ENCODE results near the gene EFNA5.

Gene EFNA5

DNA sequence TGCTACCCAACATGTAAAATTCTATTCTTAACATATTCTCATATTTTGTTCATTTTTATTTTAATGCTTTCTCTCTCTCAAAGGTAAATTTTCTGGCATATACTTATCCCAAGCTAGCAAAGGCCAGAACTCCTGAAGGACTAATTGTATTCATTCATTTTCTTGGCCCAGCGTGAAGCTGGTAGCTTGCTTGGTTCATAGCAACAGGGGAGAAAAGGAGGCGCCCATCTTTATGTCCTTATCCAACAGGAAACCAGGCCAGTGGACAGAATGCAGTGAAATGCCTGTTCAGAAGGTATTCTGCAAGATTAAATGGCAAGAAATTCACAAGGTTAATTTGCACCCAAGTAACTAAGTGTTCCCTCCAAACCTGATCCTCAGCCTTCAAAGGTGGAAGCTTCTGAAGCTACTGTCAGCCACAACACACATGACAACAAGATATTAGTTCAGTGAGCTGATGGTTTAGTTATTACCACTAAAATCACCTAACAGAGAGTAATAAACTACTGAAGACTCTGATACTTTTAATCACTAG lies 5.6 kb downstream of the EFNA5 start:
- ChIA-PET POLR2A (no interaction called here), CTCF (interaction anchor here (0.7 to 1.8 kb wide), 2 partner anchors 93 to 94 kb away, joined by 3 to 10 read pairs; no protein-coding TSS in a partner anchor)
- peaks cover 34% of the 10 kb centered on the region for H3K4me1 ChIP-seq (ENCODE audit: control insufficient read depth, insufficient read depth, low read length)
- H3K9me3 ChIP-seq (ENCODE audit: control insufficient read depth, insufficient read depth, low read depth, low read length) = no peaks in the 10 kb centered on the region
- H3K4me3 ChIP-seq (ENCODE audit: low read depth, low read length) = no peak overlapping the region
- no peak overlapping the region for H3K27ac ChIP-seq (ENCODE audit: extremely low read depth, low read depth, low read length)
- H3K36me3 ChIP-seq (ENCODE audit: control insufficient read depth in 2 of 2, insufficient read depth in 1 of 2, low read length in 2 of 2) = no peaks in the 10 kb centered on the region
- TF ChIP-seq ZNF600 (tag by site-specific recombination; IDR thresholded peaks at IDR 0.05) = no peak
- TF ChIP-seq, protein P1, sequence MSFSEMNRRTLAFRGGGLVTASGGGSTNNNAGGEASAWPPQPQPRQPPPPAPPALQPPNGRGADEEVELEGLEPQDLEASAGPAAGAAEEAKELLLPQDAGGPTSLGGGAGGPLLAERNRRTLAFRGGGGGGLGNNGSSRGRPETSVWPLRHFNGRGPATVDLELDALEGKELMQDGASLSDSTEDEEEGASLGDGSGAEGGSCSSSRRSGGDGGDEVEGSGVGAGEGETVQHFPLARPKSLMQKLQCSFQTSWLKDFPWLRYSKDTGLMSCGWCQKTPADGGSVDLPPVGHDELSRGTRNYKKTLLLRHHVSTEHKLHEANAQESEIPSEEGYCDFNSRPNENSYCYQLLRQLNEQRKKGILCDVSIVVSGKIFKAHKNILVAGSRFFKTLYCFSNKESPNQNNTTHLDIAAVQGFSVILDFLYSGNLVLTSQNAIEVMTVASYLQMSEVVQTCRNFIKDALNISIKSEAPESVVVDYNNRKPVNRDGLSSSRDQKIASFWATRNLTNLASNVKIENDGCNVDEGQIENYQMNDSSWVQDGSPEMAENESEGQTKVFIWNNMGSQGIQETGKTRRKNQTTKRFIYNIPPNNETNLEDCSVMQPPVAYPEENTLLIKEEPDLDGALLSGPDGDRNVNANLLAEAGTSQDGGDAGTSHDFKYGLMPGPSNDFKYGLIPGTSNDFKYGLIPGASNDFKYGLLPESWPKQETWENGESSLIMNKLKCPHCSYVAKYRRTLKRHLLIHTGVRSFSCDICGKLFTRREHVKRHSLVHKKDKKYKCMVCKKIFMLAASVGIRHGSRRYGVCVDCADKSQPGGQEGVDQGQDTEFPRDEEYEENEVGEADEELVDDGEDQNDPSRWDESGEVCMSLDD (tag by site-specific recombination; IDR thresholded peaks at IDR 0.05) = no peak
- TF ChIP-seq, protein P2, sequence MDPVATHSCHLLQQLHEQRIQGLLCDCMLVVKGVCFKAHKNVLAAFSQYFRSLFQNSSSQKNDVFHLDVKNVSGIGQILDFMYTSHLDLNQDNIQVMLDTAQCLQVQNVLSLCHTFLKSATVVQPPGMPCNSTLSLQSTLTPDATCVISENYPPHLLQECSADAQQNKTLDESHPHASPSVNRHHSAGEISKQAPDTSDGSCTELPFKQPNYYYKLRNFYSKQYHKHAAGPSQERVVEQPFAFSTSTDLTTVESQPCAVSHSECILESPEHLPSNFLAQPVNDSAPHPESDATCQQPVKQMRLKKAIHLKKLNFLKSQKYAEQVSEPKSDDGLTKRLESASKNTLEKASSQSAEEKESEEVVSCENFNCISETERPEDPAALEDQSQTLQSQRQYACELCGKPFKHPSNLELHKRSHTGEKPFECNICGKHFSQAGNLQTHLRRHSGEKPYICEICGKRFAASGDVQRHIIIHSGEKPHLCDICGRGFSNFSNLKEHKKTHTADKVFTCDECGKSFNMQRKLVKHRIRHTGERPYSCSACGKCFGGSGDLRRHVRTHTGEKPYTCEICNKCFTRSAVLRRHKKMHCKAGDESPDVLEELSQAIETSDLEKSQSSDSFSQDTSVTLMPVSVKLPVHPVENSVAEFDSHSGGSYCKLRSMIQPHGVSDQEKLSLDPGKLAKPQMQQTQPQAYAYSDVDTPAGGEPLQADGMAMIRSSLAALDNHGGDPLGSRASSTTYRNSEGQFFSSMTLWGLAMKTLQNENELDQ (tag by site-specific recombination; IDR thresholded peaks at IDR 0.05; ENCODE audit: low read depth) = no peak
- no peak for TF ChIP-seq ZNF529 (tag by site-specific recombination; IDR thresholded peaks at IDR 0.05; ENCODE audit: insufficient replicate concordance)
- 0 out of 2 replicates have a peak, but pooled peaks have one; percentile 25 for TF ChIP-seq ZNF561 (tag by site-specific recombination; IDR thresholded peaks at IDR 0.05; ENCODE audit: borderline replicate concordance)
- no peak for TF ChIP-seq ZBTB1 (tag by site-specific recombination; IDR thresholded peaks at IDR 0.05)
- peak; percentile 44; the same call in 1 of the 2 replicates for TF ChIP-seq ZIC2 (tag by site-specific recombination; IDR thresholded peaks at IDR 0.05)
- TF ChIP-seq TCF7L2 (IDR thresholded peaks at IDR 0.05; ENCODE audit: borderline replicate concordance, low read depth, low read length) = no peak
- TF ChIP-seq, protein P3, sequence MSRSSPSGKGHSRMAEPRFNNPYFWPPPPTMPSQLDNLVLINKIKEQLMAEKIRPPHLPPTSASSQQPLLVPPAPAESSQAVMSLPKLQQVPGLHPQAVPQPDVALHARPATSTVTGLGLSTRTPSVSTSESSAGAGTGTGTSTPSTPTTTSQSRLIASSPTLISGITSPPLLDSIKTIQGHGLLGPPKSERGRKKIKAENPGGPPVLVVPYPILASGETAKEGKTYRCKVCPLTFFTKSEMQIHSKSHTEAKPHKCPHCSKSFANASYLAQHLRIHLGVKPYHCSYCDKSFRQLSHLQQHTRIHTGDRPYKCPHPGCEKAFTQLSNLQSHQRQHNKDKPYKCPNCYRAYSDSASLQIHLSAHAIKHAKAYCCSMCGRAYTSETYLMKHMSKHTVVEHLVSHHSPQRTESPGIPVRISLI (tag by site-specific recombination; IDR thresholded peaks at IDR 0.05) = no peak
- peak; percentile 46; the same call in 1 of the 2 replicates for TF ChIP-seq OSR2 (tag by site-specific recombination; IDR thresholded peaks at IDR 0.05)
- no peak for TF ChIP-seq ZNF24 (tag by site-specific recombination; IDR thresholded peaks at IDR 0.05)
- no peak for TF ChIP-seq ZNF404 (tag by site-specific recombination; IDR thresholded peaks at IDR 0.05)
- no peak for TF ChIP-seq ZNF701 (tag by site-specific recombination; IDR thresholded peaks at IDR 0.05)
- TF ChIP-seq, protein P4, sequence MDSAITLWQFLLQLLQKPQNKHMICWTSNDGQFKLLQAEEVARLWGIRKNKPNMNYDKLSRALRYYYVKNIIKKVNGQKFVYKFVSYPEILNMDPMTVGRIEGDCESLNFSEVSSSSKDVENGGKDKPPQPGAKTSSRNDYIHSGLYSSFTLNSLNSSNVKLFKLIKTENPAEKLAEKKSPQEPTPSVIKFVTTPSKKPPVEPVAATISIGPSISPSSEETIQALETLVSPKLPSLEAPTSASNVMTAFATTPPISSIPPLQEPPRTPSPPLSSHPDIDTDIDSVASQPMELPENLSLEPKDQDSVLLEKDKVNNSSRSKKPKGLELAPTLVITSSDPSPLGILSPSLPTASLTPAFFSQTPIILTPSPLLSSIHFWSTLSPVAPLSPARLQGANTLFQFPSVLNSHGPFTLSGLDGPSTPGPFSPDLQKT (IDR thresholded peaks at IDR 0.05; ENCODE audit: borderline replicate concordance, low read depth, low read length) = no peak
- TF ChIP-seq ZNF350 (tag by site-specific recombination; IDR thresholded peaks at IDR 0.05) = no peak
- no peak for TF ChIP-seq ZNF416 (tag by site-specific recombination; IDR thresholded peaks at IDR 0.05)
- TF ChIP-seq BCL11B (tag by site-specific recombination; IDR thresholded peaks at IDR 0.05; ENCODE audit: low read depth) = no peak
- TF ChIP-seq, protein P5, sequence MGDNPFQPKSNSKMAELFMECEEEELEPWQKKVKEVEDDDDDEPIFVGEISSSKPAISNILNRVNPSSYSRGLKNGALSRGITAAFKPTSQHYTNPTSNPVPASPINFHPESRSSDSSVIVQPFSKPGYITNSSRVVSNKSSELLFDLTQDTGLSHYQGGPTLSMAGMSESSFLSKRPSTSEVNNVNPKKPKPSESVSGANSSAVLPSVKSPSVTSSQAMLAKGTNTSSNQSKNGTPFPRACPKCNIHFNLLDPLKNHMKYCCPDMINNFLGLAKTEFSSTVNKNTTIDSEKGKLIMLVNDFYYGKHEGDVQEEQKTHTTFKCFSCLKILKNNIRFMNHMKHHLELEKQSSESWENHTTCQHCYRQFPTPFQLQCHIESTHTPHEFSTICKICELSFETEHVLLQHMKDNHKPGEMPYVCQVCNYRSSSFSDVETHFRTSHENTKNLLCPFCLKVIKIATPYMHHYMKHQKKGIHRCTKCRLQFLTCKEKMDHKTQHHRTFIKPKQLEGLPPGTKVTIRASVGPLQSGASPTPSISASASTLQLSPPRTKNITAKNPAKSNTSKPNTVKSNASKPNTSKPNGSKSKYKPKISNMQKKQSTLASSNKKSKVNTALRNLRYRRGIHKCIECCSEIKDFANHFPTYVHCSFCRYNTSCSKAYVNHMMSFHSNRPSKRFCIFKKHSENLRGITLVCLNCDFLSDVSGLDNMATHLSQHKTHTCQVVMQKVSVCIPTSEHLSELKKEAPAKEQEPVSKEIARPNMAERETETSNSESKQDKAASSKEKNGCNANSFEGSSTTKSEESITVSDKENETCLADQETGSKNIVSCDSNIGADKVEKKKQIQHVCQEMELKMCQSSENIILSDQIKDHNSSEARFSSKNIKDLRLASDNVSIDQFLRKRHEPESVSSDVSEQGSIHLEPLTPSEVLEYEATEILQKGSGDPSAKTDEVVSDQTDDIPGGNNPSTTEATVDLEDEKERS (tag by site-specific recombination; IDR thresholded peaks at IDR 0.05) = no peak
- TF ChIP-seq ZNF19 (tag by site-specific recombination; IDR thresholded peaks at IDR 0.05; ENCODE audit: low read depth) = no peak
- no peak for TF ChIP-seq ZNF510 (tag by site-specific recombination; IDR thresholded peaks at IDR 0.05; ENCODE audit: insufficient replicate concordance)

All from HEK293 (cell line).